Measurements from ENCODE around the gene MCTP2. TPM values are rescaled to one million over a fixed set of nuclear protein-coding genes. Genes with fewer than 3 reads are reported as not detected.

The MCTP2 gene
- total RNA-seq, 3 donors from 2014 or later = 41.9 to 89.3 (median 83.7) TPM

GRCh38 chr15:94412979-94413746, 181.8 kb downstream of the MCTP2 start:
- H3K9me3 ChIP-seq = no peaks in the 10 kb centered on the region
- ATAC-seq (peak; percentile 96), DNase-seq (peak in 1 of 3 donors; percentile 88)
- no peaks in the 10 kb centered on the region for H3K36me3 ChIP-seq (ENCODE audit: low read depth)
- H3K4me3 ChIP-seq = no peak overlapping the region
- intact Hi-C loops (cut with DNase I, micrococcal nuclease) = no loop called here
- peaks cover 12% of the 10 kb centered on the region for H3K4me1 ChIP-seq (ENCODE audit: low read depth)
- no peak for TF ChIP-seq CTCF (IDR thresholded peaks at IDR 0.05)

DNA sequence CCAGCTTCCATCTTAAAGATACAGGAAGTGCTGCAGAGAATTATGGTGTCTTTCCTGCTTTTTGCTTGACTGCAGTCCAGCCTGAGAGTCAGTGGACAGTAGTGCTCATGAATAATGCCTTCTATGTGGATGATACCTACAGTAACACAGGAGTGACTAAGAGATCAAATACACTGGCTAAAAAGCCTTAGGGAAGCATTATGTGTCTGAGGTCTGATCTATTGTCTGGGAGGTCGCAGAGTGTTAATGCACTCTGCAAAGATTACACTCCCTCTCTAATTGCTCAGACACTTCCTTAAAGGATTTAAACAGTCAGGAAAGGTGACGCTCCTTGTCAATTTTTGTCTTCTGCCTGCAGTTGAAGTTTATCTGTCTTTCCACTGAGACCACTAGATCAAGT, 183.6 kb downstream of the MCTP2 start:
- TF ChIP-seq CTCF (IDR thresholded peaks at IDR 0.05) = no peak
- ATAC-seq (no peak), DNase-seq (no peak)
- peaks cover 12% of the 10 kb centered on the region for H3K4me1 ChIP-seq (ENCODE audit: low read depth)
- H3K9me3 ChIP-seq = no peaks in the 10 kb centered on the region
- no peaks in the 10 kb centered on the region for H3K36me3 ChIP-seq (ENCODE audit: low read depth)
- no peak overlapping the region for H3K4me3 ChIP-seq
- intact Hi-C loops (cut with DNase I, micrococcal nuclease) = no loop called here

- Histone ChIP-seq H3K4me1 (ENCODE audit: low read depth) (peaks cover 12% of the 10 kb centered on the region), H3K36me3 (ENCODE audit: low read depth) (no peaks in the 10 kb centered on the region), H3K9me3 (no peaks in the 10 kb centered on the region), H3K4me3 (no peak overlapping the region)
- DNase-seq (no peak), ATAC-seq (no peak)
- intact Hi-C loops (cut with DNase I, micrococcal nuclease) = no loop called here
- TF ChIP-seq CTCF (IDR thresholded peaks at IDR 0.05) = no peak
Measured at GRCh38 chr15:94416267-94416666, 184.9 kb downstream of the MCTP2 start.

DNA sequence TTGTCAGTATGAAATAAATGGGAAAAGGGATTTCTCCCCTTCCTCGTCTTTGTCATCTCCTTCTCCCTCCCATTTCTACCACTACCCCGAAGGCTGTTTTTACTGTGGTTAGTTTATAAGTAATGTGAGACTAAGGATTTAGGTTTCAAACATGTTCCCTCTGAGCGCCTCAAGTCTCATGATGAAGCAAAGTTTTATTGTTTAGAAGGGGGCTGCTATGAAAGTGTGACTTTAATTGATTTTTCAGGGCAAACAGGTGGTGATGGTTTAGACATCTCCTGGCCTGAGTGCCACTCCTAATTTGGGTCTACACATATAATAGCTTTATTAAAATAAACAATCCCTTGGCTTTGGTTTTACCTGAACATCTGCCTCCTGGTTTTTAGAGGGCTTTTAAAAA, 185.5 kb downstream of the MCTP2 start:
- Histone ChIP-seq H3K4me1 (ENCODE audit: low read depth) (peaks cover 12% of the 10 kb centered on the region), H3K4me3 (no peak overlapping the region), H3K36me3 (ENCODE audit: low read depth) (no peaks in the 10 kb centered on the region), H3K9me3 (no peaks in the 10 kb centered on the region)
- ATAC-seq = no peak
- intact Hi-C loops (cut with DNase I, micrococcal nuclease) = no loop called here
- DNase-seq = no peak
- TF ChIP-seq CTCF (IDR thresholded peaks at IDR 0.05) = no peak

DNA sequence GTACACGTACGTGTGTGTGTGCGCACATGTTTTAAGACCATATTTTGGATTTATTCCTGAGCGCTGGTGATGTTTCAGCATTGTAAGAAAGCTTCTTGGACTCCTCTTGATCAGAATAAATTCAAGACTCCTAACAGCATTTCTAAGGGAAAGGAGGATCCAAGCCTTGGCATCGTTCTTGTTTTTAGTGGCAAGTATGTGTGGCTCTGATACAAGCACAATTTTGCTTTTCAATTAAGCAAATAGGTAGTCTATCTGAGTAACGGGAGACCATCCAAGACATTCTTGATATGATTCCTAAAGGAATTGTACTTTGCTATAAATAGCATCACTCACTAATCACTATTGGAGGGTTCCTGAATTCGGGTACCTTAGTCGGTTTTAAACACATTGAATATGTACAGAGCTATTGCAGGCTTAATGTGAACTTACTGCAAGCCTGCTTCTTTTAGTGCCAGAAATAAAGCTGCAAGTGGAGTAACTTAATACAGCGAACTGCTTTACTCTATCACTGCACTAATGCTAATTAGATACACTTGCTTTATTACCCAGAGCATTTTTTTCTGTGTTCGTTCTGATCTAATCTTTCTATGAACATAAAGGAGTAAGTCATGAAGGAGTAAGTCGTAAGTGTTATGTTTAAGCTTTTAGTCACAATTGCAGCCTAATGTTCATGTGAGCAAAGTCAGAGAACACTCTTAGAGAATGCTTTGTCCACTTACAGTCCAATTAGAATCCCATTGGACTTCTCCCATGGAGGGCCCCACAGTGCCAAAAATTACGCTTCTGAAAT, 186.3 kb downstream of the MCTP2 start:
- no peaks in the 10 kb centered on the region for H3K9me3 ChIP-seq
- intact Hi-C loops (cut with DNase I, micrococcal nuclease) = no loop called here
- H3K4me1 ChIP-seq (ENCODE audit: low read depth) = peaks cover 12% of the 10 kb centered on the region
- H3K36me3 ChIP-seq (ENCODE audit: low read depth) = no peaks in the 10 kb centered on the region
- no peak for TF ChIP-seq CTCF (IDR thresholded peaks at IDR 0.05)
- ATAC-seq = no peak
- DNase-seq = no peak
- H3K4me3 ChIP-seq = no peak overlapping the region

Data from mucosa of descending colon (tissue), 3 donors.